H9 (cell line): Measurements from ENCODE around the gene TSPAN9. TPM values are rescaled to one million over a fixed set of nuclear protein-coding genes. Genes with fewer than 3 reads are reported as not detected.

Experiments used
- DNase-seq: peaks from one replicate; pipeline ENCODE4 v3.0.0-alpha.2; 2017
- H2AFZ ChIP-seq: one replicate; pipeline ENCODE4 v1.6.1; 2013; ENCODE audit warnings: mild to moderate bottlenecking, low read length, control low read depth, moderate library complexity
- H2AK5ac ChIP-seq: 2 replicates; pipeline ENCODE4 v1.6.1; 2013; ENCODE audit warnings: low read length, control low read depth, mixed read lengths; ENCODE audit not compliant: insufficient read length
- H2BK120ac ChIP-seq: one replicate; pipeline ENCODE4 v1.6.1; 2013; ENCODE audit warnings: low read depth, mild to moderate bottlenecking, low read length, control low read depth, inconsistent platforms; ENCODE audit not compliant: poor library complexity, severe bottlenecking
- H2BK12ac ChIP-seq: 2 replicates; pipeline ENCODE4 v1.6.1; 2013; ENCODE audit warnings: low read length, control low read depth, mixed read lengths, low read depth; ENCODE audit not compliant: insufficient read length
- H2BK15ac ChIP-seq: 2 replicates; pipeline ENCODE4 v1.6.1; 2013; ENCODE audit warnings: low read depth, low read length, control low read depth
- H2BK20ac ChIP-seq: one replicate; pipeline ENCODE4 v1.6.1; 2013; ENCODE audit warnings: low read depth, mild to moderate bottlenecking, low read length, control low read depth, inconsistent platforms; ENCODE audit not compliant: poor library complexity, severe bottlenecking
- H2BK5ac ChIP-seq: 2 replicates; pipeline ENCODE4 v1.6.1; 2013; ENCODE audit warnings: low read length, control low read depth, mixed read lengths; ENCODE audit not compliant: insufficient read length
- H3K14ac ChIP-seq: 2 replicates; pipeline ENCODE4 v1.6.1; 2013; ENCODE audit warnings: low read length, control low read depth; ENCODE audit not compliant: insufficient read depth
- H3K18ac ChIP-seq: 2 replicates; pipeline ENCODE4 v1.6.1; 2013; ENCODE audit warnings: low read depth, mild to moderate bottlenecking, mixed read lengths, low read length, control low read depth; ENCODE audit not compliant: insufficient read length
- H3K23ac ChIP-seq: 2 replicates; pipeline ENCODE4 v1.6.1; 2013; ENCODE audit warnings: low read length, control low read depth, mixed read lengths, low read depth; ENCODE audit not compliant: insufficient read length
- H3K23me2 ChIP-seq: 2 replicates; pipeline ENCODE4 v1.6.1; 2013; ENCODE audit warnings: low read depth, mild to moderate bottlenecking, mixed read lengths, low read length, control low read depth; ENCODE audit not compliant: insufficient read length, poor library complexity, severe bottlenecking
- H3K27ac ChIP-seq: 2 replicates; pipeline ENCODE4 v1.5.1; 2013; ENCODE audit warnings: low read length, control low read depth, mixed read lengths, low read depth; ENCODE audit not compliant: insufficient read length
- H3K27me3 ChIP-seq: 2 replicates; pipeline ENCODE4 v1.6.1; 2013; ENCODE audit warnings: low read length, control low read depth, inconsistent platforms; ENCODE audit not compliant: insufficient read depth
- H3K4ac ChIP-seq: 2 replicates; pipeline ENCODE4 v1.6.1; 2013; ENCODE audit warnings: low read depth, mild to moderate bottlenecking, control low read depth, inconsistent platforms, low read length, moderate library complexity
- H3K4me1 ChIP-seq: 2 replicates; pipeline ENCODE4 v1.6.1; 2013; ENCODE audit warnings: low read length, control low read depth, inconsistent platforms; ENCODE audit not compliant: insufficient read depth
- H3K4me2 ChIP-seq: 2 replicates; pipeline ENCODE4 v1.6.1; 2013; ENCODE audit warnings: low read length, control low read depth, mixed read lengths; ENCODE audit not compliant: insufficient read length, insufficient read depth
- H3K56ac ChIP-seq: 2 replicates; pipeline ENCODE4 v1.6.1; 2013; ENCODE audit warnings: low read depth, mild to moderate bottlenecking, mixed read lengths, low read length, control low read depth; ENCODE audit not compliant: insufficient read length
- H3K79me1 ChIP-seq: 2 replicates; pipeline ENCODE4 v1.6.1; 2013; ENCODE audit warnings: low read depth, mild to moderate bottlenecking, moderate library complexity, low read length, control low read depth, inconsistent platforms; ENCODE audit not compliant: insufficient read depth, poor library complexity, severe bottlenecking
- H3K79me2 ChIP-seq: 2 replicates; pipeline ENCODE4 v1.6.1; 2013; ENCODE audit warnings: low read length, control low read depth, inconsistent platforms; ENCODE audit not compliant: insufficient read depth
- H3K9ac ChIP-seq: 2 replicates; pipeline ENCODE4 v1.6.1; 2013; ENCODE audit warnings: low read length, control low read depth, mixed read lengths; ENCODE audit not compliant: insufficient read length; ENCODE audit errors: extremely low read depth
- H3K9me3 ChIP-seq: one replicate; pipeline ENCODE4 v1.6.1; 2013; ENCODE audit warnings: low read depth, low read length, inconsistent platforms; ENCODE audit not compliant: control insufficient read depth
- H3T11ph ChIP-seq: one replicate; pipeline ENCODE4 v1.6.1; 2013; ENCODE audit warnings: mild to moderate bottlenecking, low read length, control low read depth, inconsistent platforms
- H4K20me1 ChIP-seq: one replicate; pipeline ENCODE4 v1.6.1; 2013; ENCODE audit not compliant: control insufficient read depth, insufficient read length, insufficient read depth
- H4K5ac ChIP-seq: 2 replicates; pipeline ENCODE4 v1.6.1; 2013; ENCODE audit warnings: low read depth, mild to moderate bottlenecking, mixed read lengths, low read length, control low read depth; ENCODE audit not compliant: insufficient read length
- H4K8ac ChIP-seq: replicated peaks from 2 replicates; pipeline ENCODE4 v1.6.1; 2013; ENCODE audit warnings: low read length, control low read depth, mixed read lengths, low read depth; ENCODE audit not compliant: insufficient read length
- H4K91ac ChIP-seq: 2 replicates; pipeline ENCODE4 v1.6.1; 2013; ENCODE audit warnings: low read depth, mild to moderate bottlenecking, moderate library complexity, mixed read lengths, low read length, control low read depth; ENCODE audit not compliant: insufficient read length
- H3K27ac Mint-ChIP-seq, 3 experiments: 2 replicates in 2 of 3; 3 replicates in 1 of 3; pipeline ENCODE4 v1.8.0; 2020 to 2021; ENCODE audit warnings: mixed read lengths in 3 of 3, mild to moderate bottlenecking in 1 of 3, moderate library complexity in 1 of 3
- H3K27me3 Mint-ChIP-seq: 2 replicates; pipeline ENCODE4 v1.8.0; 2021; ENCODE audit warnings: low read depth, mild to moderate bottlenecking, moderate library complexity, mixed read lengths
- H3K36me3 Mint-ChIP-seq, 3 experiments: 2 replicates in 2 of 3; 3 replicates in 1 of 3; pipeline ENCODE4 v1.8.0; 2020 to 2021; ENCODE audit warnings: low read depth in 3 of 3, mixed read lengths in 3 of 3; ENCODE audit not compliant: insufficient read depth in 1 of 3
- H3K4me1 Mint-ChIP-seq, 2 experiments: 2 replicates each; pipeline ENCODE4 v1.8.0; 2020; ENCODE audit warnings: mixed read lengths in 2 of 2
- H3K4me3 Mint-ChIP-seq, 2 experiments: 2 replicates in 1 of 2; 3 replicates in 1 of 2; pipeline ENCODE4 v1.8.0; 2020 to 2021; ENCODE audit warnings: mild to moderate bottlenecking in 2 of 2, mixed read lengths in 2 of 2, moderate library complexity in 1 of 2
- H3K9me3 Mint-ChIP-seq, 2 experiments: 2 replicates in 1 of 2; 3 replicates in 1 of 2; pipeline ENCODE4 v1.8.0; 2020; ENCODE audit warnings: mild to moderate bottlenecking in 2 of 2, mixed read lengths in 2 of 2, moderate library complexity in 1 of 2
- WGBS: extraction: QIAGEN DNeasy Blood & Tissue Kit; methylation state at CpG from one replicate; pipeline ENCODE4 v1.1.7; 2013; ENCODE audit warnings: missing lambda C conversion rate, low lambda C conversion rate, mixed read lengths; ENCODE audit not compliant: insufficient read length; ENCODE audit errors: extremely low coverage; 5-methylcytosine and 5-hydroxymethylcytosine counted together
- total RNA-seq: library from RNA; stranded (reverse); gene quantifications from 2 replicates; pipeline ENCODE4 v1.2.1, GENCODE V29; 2021
- TF ChIP-seq, protein P1 (sequence below): fragments of 200-600 bp; sonication (generic); conservative IDR thresholded peaks from 3 replicates; pipeline ENCODE4 v1.8.0; 2021; ENCODE audit warnings: antibody characterized with exemption, mild to moderate bottlenecking

Gene TSPAN9
- total RNA-seq, 1 experiment from 2014 or later, result 19.0 TPM

DNA sequence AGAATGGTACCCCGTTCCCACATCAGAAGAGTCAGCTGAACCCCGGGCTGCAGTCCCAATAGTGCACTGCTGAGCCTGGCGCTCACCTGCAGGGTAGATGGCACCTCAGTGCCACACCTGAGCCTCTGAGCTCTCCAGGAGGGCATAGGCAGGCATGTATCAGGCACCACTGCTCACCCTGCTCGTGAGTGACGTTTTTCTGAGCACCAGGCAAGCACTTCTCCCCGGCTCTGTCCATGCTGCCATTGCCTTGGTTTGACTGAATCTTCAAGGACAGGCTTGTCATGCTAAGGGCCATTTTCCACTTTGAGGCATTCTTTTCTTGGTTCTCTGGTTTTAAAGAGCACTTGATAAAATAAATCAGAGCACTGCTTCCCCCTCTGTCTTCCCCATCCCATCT is 252.2 kb downstream of the TSPAN9 start:
- Mint-ChIP-seq H3K4me3 (no peak overlapping the region), H3K9me3 (no peaks in the 10 kb centered on the region), H3K4me1 (peaks cover 22 to 30% of the 10 kb centered on the region in 2 experiments), H3K27me3 (peaks cover 5% of the 10 kb centered on the region), H3K36me3 (peaks cover 0 to 2% (median 0%) of the 10 kb centered on the region in 3 experiments; a peak in 1 of 7 replicates), H3K27ac (no peak overlapping the region)
- TF ChIP-seq, protein P1, sequence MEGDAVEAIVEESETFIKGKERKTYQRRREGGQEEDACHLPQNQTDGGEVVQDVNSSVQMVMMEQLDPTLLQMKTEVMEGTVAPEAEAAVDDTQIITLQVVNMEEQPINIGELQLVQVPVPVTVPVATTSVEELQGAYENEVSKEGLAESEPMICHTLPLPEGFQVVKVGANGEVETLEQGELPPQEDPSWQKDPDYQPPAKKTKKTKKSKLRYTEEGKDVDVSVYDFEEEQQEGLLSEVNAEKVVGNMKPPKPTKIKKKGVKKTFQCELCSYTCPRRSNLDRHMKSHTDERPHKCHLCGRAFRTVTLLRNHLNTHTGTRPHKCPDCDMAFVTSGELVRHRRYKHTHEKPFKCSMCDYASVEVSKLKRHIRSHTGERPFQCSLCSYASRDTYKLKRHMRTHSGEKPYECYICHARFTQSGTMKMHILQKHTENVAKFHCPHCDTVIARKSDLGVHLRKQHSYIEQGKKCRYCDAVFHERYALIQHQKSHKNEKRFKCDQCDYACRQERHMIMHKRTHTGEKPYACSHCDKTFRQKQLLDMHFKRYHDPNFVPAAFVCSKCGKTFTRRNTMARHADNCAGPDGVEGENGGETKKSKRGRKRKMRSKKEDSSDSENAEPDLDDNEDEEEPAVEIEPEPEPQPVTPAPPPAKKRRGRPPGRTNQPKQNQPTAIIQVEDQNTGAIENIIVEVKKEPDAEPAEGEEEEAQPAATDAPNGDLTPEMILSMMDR, result no peak
- Histone ChIP-seq H2BK12ac (no peak overlapping the region), H3K23me2 (no peaks in the 10 kb centered on the region), H3K18ac (no peak overlapping the region), H4K91ac (no peak overlapping the region), H4K8ac (no peak overlapping the region), H3K9ac (no peak overlapping the region), H2BK5ac (no peak overlapping the region), H2BK20ac (no peak overlapping the region), H3K27me3 (no peaks in the 10 kb centered on the region), H4K5ac (no peak overlapping the region), H3K79me2 (no peaks in the 10 kb centered on the region), H3K4ac (no peak overlapping the region), H4K20me1 (no peaks in the 10 kb centered on the region), H2AK5ac (no peak overlapping the region), H2BK120ac (no peak overlapping the region), H3K79me1 (no peaks in the 10 kb centered on the region), H3K14ac (no peak overlapping the region), H2AFZ (no peak overlapping the region), H3K56ac (no peak overlapping the region), H3K4me1 (no peaks in the 10 kb centered on the region), H3K27ac (no peak overlapping the region), H3K9me3 (no peaks in the 10 kb centered on the region), H3T11ph (no peak overlapping the region), H2BK15ac (no peak overlapping the region), H3K4me2 (no peak overlapping the region), H3K23ac (no peak overlapping the region)
- WGBS, result no CpG with 5 or more reads among the region's 6 CpGs
- DNase-seq, result no peak
